Panc1 (cell line): ENCODE data around the gene ALKBH3.

Experiments
- CTCF ChIP-seq: fragments of 450-650 bp; IDR thresholded peaks from 2 replicates; pipeline ENCODE4 v1.5.1; 2017; ENCODE audit warnings: mild to moderate bottlenecking
- POLR2AphosphoS5 ChIP-seq: IDR thresholded peaks from 2 replicates; pipeline ENCODE4 v1.6.1; 2012; ENCODE audit warnings: mild to moderate bottlenecking, low read depth, low read length, moderate library complexity
- TCF7L2 ChIP-seq: IDR thresholded peaks from 2 replicates; pipeline ENCODE4 v1.6.1; 2011; ENCODE audit warnings: mild to moderate bottlenecking, low read depth, low read length, inconsistent platforms

GRCh38 chr11:43928721-43929120, 48.1 kb downstream of the ALKBH3 start:
- TF ChIP-seq CTCF (no peak), POLR2AphosphoS5 (no peak), TCF7L2 (no peak)
